NOMO-1 treated with dmso at 0.1 percent for 144 hours (cell line): ENCODE measurements around the gene ITGB5.
"Not testable (repeated sequence)": the region's sequence is repeated elsewhere in the genome, so short reads cannot be mapped to it uniquely, and the experiment has no call there.

Experiments used
- DNase-seq: peaks from one replicate; lab custom pipeline; 2025; ENCODE audit not compliant: unreplicated experiment; lab: John Stamatoyannopoulos, UW

Gene ITGB5

DNA sequence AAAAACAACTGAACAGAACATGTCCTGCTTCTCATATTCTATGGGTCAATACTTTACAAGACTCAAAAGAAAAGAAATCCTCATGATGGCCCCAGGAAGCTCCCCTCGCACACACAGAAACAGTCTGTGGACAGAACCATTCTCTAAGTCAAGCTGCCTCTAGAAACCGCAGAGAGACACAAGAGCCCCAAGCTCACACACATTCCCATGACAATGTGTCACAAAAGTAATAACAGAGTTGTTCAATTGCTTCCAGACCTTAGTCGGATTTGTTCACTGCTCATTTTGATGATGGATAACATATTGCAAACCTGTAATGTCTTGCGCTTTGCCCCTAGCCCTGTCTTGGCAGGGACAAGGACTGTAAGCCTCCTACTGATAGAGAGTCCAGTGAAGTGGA is 96.0 kb downstream of the ITGB5 start:
- DNase-seq: no peak

DNA sequence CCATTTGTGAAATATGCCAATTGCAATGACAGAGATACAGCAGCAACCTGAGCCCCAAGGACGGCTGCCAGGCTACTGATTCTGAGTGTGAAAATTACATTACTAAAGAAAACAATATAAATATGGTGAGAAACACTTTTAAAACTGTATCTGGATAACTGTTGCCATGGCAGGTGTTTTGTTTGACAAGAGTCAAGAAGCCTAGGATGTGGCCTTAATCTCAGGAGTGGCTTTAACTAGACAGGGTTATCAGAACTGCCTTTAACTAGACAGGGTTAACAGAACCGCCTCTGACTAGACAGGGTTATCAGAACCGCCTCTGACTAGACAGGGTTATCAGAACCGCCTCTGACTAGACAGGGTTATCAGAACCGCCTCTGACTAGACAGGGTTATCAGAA is 98.1 kb downstream of the ITGB5 start:
- DNase-seq: not testable (repeated sequence)

DNA sequence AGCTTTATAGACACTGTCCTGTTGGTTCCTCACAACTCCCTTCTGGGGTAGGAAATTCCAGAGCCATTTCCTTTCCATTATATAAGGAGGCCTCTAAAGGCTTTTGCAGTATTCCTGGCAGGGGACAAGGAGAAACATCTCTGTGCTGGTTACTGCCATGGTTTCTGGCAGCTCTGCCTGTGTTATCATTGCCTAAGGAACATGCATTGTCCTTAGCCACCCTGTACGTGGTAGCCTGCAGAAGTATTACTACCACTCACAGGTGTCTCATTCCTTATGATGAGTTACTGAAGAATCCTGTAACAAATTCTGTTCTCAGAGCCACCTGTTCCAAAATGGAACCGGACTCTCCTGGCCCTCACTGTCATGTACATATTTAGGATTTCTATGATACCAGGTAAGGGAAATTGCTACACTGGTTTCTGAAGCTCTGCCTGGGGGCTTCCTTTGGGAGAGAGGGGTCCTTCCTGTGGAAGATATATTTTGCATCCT is 98.9 kb downstream of the ITGB5 start:
- DNase-seq: no peak

DNA sequence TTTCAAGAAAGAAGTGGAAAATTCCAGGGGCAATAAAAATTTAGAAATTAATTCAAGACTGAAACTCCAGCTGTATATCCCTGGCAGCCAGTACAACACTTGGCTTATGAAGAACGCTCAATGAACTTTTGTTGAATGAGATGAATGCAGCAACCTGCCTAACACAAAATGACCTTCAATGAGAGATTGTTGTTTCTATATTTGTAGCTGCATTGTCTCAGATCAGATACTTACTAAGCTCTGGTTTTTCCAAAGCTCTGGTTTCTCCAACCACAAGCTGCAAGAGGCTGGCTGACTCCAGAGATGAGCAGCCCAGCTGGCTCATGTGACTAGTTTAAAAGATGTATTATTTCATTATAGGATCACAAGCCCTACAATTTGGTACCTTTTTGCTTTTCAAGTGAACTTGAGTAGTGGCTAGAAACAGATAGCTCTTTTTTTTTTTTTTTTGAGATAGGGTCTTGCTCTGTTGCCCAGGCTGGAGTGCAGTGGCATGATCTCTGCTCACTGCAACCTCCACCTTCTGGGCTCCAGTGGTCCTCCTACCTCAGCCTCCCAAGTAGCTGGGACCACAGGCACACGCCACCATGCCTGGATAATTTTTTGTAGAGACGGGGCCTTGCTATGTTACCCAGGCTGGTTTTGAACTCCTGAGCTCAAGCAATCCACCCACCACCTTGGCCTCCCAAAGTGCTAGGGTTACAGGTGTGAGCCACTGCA is 99.5 kb downstream of the ITGB5 start:
- DNase-seq: no peak

DNA sequence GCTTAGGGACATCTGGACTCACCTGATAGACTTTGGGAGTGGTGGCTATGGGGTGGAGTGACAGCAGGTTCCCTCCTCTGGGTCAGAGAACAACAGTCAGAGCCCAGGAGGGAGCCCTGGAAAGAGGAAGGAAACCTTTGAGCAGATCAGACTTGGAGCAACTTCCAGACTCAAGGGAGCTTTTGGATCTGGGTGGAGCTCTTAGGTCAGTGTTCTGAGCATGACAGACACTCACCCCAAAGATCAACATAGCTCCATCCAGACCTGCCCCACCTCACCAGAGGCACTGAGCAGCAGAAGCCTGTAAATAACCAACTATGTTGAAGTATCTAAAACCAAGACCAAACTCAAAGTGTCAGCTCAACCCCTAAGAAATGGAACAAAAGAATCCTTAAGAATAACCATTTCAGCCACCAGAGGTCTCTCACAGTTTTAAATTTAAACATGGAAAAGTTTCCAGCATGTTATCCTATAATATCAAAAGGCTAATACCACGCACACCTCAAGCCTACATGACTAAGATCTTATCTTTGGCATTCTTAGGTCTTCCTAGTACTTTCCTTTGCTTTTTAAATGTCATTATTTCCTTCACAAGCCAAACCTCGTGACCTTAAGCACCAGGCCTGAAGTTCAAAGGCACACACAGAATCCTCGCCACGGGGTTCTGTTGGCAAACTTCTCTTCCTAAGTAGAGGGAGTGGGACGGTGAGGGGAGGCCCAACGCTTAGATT is 100.5 kb downstream of the ITGB5 start:
- no peak for DNase-seq

DNA sequence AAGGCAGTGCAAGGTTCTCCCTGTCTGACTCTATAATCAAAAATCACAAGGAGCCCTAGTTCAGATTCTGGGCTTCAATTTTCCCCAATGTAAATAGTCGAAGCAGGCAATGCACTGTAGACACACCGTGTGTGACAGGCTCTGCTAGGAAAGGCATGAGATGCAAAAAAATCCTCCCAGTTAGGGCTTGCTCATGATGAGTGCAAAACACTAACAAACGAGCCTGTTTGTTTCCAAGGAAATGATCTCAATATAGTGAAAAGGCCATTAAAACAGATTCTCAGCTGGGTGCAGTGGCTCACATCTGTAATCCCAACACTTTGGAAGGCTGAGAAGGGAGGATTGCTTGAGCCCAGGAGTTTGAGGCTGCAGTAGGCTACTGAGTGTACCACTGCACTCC is 101.2 kb downstream of the ITGB5 start:
- DNase-seq: no peak

DNA sequence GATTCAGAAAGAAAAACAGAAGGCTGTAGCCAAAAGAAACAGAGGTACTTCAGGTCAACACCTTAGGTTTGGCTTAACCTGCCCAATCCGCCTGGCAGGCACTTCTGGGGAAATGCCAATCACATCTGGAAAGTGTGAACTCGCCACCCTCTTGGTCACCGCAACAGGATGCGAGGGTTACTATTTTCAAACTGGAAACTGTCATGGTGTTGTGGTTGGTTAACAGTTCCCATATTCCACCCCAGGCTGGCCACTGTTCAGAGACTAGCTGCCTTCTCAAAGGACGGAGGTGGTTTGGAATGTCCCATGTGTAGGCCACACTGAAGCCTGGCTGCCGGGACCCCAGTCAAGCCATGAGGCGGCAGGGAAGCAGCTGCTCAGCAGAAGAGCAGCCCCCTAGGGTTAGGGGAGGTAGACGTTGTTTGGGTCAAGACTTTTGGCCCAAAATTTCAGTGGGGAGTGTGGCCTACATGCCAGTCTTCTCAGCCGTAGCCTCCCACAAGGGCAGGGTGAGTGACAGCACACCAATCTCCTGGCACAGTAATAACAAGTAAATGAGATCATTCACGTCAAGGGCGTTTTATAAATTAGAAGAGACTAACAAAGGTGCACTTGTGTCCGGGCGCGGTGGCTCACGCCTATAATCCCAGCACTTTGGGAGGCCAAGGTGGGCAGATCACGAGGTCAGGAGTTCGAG is 102.3 kb downstream of the ITGB5 start:
- no peak for DNase-seq

DNA sequence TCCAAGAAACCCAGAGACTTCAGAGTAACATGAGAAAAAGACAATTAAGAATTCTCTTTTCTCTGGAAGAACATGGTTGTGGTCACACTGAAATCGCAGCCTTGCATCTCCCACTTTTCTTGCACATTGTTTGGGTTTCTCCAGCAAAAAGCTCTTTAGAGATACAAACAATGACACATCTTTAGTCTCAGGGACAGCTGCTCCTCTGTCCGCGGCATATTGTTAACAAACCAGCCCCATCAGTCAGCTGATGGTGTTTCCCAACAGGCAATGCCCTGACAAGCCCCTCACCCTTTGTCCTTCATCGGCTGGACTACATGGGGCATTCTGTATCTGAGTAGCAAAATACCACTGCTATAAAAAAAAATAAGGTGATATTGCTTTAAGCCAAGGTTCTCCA is 103.5 kb downstream of the ITGB5 start:
- DNase-seq: no peak

DNA sequence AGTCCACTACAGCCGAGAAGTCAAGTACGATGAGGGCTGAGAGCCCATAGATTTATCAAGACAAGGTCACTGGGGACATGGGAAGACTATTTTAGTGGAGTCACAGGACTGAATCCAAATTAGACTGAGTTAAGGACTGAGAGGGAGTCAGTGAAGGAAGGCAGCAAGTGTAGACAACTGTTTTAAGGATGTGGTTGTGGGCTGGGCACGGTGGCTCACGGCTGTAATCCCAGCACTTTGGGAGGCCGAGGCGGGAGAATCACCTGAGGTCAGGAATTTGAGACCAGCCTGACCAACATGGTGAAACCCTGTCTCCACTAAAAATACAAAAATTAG is 104.8 kb downstream of the ITGB5 start:
- not testable (repeated sequence) for DNase-seq

DNA sequence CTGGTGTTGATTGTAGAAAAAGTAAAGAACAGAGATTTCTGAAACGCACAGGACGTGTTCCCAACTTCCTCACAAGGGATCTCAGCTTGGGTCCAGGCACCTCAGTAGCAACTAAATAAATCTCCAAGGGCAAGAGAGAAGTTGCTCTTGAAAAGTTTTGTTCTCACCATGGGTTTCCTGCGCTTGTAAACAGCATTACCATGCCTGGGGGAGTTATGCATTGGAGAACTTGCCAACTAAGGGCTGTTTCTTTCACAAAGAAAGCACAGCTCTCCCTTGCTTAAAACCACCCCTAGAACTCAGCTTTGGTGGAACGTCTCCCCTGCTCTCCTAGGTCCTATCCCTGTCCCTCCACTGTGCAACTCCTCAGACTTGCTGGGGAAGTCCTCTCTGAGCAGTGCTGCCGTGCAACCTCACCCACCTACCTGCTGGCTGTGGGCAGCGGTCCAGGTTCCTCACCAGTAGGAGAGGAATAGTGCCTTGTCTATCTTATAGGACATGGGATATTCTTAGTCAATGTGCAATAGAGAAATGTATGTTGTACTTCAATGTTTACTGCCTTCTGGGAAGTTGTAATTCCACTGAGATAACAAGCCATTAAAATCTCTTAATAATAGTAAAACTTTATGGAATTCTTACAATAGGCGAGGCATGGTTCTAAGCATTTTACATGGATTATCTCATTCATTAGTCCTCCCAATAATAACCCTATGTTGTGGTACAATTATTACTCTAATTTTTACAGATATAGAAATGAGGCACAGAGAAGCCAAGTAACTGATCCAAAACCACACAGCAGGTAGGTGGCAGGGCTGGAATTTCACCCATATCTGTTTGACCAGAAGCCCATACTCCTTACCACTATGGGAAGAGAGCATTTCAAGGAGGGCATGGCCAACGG is 105.4 kb downstream of the ITGB5 start:
- DNase-seq: no peak

DNA sequence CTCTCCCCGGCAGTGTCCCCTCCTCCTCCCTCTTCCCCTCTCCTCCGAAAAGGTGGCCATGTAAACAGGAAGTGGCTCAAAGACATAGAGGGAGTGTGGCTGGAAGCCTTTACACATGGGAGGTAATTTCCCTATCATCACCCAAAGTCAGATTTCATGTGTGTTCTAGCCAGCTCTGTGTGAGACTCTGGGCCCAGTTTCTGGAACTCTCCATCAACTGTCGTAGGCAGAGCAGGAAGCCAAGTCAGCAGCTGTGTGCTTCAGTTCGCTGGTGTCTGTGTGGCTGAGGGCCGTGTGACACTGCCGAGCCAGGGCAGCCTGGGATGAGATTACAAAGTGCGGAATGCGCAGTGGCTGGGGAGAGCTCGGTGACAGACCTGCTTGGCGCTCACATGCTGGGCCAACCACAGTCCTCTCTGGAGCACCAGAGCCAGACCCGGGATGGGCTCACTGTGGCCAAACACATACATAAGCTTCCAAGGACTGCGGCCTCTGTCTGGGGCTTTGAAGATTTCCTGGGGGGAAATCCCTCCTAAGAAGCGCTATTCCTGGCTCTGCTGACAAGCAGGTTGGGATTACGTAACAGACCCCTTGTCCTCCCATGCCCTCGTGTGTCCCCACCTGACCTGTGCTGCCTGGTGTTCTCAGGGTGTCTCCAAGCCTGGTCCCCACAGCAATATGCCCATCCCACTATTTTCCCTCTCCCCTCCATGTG is 106.2 kb downstream of the ITGB5 start:
- DNase-seq: no peak

DNA sequence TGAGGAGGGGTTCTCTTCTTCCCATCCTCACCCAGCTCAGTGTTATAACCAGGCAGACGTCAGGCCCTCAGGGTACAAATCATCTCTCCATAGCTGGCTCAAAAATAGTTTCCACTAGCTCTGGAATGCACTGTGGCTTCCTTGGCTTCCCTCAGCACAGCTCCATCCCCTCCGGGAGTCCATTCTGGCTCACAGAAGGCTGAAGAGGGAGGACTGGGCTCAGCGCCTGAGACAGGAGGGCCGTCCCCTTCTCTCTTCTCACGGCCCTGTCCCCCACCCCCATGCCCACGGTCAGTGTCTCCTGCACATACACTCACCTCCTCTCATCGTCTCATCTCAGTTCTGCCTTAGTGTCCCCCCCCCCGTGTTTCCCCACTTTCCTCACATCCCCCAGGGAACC is 106.8 kb downstream of the ITGB5 start:
- no peak for DNase-seq

DNA sequence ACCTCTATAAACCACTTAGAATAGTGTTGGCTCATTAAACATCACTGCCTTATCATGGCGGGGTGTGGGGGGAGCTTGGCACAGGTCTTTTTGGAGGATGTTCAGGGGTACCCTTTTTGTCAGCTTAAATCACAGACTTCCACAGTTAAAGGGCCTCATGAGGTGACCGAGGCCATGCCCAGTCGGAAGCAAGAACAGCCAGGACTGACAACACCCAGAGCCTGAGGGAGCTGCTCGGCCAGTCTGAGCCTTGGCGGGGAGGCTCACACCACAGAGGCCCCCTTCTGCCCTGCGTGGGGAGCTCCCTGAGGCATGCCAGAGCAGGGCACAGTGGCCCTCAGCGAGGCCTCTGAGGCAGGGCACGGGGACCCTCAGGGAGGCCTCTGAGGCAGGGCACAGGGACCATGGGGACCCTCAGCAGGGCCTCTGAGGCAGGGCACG is 107.4 kb downstream of the ITGB5 start:
- no peak for DNase-seq

DNA sequence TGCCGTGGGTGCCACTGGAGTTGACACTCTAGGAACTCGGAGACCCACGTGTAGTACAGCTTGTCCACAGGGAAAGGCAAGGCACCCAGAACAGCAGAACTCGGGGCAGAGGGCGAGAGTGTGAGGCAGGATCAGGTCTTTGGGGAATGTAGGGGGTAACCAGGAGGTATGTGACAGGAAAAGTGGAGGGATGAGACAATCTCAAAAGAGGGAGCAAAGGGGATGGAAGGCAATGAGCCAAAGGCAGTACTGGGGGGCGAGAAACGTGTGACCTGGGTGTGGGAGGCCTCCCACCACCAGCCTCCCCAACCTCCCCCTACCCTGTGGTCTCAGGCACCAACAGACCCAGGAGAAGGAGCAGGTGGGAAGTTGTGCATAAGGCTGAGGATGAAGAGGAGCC is 108.0 kb downstream of the ITGB5 start:
- DNase-seq: no peak

DNA sequence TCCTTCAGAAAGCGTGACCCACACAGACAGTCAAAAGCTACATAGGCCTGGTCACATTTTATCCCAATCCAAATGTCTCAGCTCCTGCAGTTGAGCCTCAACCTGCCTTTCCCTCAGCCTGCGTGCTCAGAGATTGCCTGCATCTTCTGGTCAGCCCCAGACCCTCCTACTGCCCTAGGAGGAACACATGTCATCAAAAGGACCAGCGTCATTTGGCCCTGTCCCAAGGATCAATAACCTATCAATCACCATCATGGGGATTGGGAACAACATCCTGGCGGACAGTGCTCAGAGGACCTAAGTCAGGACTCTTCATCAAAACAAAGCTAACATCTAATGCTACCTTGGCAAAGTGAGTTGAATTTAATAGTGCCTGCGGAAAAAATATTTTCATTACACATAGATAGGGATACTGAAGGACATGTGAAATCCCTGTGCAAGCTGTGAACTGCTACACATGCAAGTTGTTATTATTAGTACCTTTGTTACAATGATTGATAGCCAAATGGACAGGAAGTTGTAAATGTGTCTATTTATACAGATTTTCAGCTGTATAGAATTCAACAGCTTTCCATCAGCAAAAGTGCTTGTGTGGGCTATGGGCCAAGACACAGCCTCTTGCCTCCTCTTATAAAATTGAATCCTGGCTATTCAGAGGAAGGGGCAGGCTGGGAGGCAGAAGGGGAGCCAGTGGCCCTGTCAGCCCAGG is 109.2 kb downstream of the ITGB5 start:
- DNase-seq: no peak

DNA sequence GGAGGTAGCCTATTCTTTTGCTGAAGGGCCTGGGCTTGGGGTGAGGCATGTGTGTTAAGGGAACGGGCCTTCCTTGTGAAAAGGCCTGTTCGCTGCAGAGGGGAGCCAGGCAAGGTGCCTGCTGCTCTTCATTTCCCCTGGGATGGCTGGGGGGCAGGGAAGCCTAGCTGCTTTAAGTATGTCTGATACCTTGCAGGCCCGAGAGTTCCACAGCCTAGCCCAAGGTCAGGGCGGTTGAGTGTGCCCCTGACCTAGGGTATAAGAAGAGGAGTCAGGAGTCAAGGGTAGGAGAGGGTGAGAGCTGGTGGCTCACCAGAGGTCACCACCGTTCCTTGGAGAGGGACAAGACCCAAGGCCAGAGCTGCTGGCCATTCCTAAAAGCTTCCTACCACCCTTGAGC is 110.3 kb downstream of the ITGB5 start:
- no peak for DNase-seq

DNA sequence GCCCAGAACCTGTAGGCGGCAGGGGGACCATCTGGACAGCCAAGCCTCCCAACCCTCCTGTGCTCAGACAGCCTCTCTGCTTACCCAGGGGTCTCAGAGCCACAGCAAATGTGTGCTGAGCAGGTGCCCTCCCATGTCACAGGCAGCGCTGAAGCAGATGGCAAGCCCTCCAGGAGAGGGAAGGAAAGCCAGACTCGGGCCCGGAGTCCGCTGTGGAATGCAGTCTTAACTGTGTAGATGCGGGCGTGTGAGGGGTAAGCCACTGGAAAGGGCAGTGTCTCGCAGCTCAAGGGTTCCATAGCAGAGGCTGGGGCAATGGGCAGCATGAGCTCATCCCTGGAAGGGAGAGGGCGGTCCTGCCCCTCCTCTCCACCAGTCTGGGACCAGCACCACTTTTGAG is 111.3 kb downstream of the ITGB5 start:
- no peak for DNase-seq

DNA sequence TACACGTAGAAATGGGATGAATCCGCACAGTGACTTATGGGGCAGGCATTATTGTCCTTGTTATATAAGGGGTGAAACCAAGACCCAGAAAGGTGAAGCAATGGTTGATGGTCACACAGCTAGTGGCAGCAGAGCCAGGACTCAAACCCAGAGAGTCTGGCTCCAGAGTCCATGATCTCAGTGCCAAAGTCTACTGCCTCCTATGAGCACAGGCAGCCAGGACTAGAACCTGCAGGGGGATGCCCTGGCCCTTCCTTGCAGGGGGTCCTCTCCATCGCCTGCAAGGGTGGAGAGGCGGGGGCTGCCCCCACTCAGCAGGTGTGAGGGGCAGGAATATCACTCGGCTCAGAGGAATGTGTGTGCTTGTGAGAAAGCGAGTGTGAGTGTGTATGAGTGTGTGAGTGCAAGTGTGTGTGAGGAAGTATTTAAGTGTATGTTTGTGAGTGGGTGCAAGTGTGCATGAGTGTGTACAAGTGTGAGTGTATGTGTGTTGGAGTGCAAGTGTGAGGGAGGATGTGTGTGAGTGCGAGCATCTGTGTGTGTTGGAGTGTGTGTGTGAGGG is 112.2 kb downstream of the ITGB5 start:
- DNase-seq: no peak

DNA sequence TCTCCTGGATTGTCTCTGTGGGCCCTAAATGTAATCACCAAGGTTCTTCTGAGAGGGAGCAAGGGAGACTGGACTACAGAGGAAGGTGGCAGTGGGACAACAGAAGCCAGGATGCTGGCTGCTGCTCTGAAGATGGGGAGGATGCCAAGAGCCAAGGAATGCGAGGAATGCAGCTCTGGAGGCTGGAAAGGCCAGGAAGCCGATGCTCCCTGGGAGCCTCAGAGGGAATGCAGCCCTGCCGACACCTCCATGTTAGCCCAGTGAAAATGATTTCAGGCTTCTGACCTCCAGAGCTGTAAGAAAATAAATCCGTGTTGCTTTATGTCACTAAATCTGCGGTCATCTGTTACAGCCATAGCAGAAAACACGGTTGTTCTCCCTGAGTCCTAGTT is 112.8 kb downstream of the ITGB5 start:
- no peak for DNase-seq
